Glomerular visceral epithelial cell (primary cell): ENCODE data around the gene SPRR2D.
"Not testable (repeated sequence)": the region's sequence is repeated elsewhere in the genome, so short reads cannot be mapped to it uniquely, and the experiment has no call there.

Experiments used
- DNase-seq: peaks from one replicate; pipeline ENCODE4 v3.0.0-alpha.2; 2016; ENCODE audit errors: extremely low spot score

Gene SPRR2D

GRCh38 chr1:153040950-153041631, at the start of gene SPRR2D:
TSS of gene SPRR2D (minus strand) at chr1:153041120. CDS start at chr1:153040346, 774 bp downstream.
- DNase-seq = no peak

- DNase-seq = no peak
These were observed 46.7 kb upstream of the SPRR2D start for GRCh38 chr1:153087652-153088051.

- DNase-seq = no peak
These were observed 40.8 kb upstream of the SPRR2D start for GRCh38 chr1:153081736-153082135.

- no peak for DNase-seq
These were observed 32.1 kb upstream of the SPRR2D start for GRCh38 chr1:153072806-153073726.

GRCh38 chr1:153071511-153071910, 30.6 kb upstream of the SPRR2D start, which contains the start of gene SPRR2B:
TSS of gene SPRR2B (minus strand) at chr1:153071611. CDS start at chr1:153070839, 772 bp downstream.
- DNase-seq = no peak

- DNase-seq = no peak
These were observed 29.3 kb upstream of the SPRR2D start for GRCh38 chr1:153070243-153070642.

GRCh38 chr1:153058826-153059784, 18.2 kb upstream of the SPRR2D start:
- DNase-seq = no peak

- no peak for DNase-seq
These were observed 17.2 kb upstream of the SPRR2D start for GRCh38 chr1:153058154-153058553.

- DNase-seq = no peak
These were observed 16.5 kb upstream of the SPRR2D start, which contains the start of gene SPRR2A for GRCh38 chr1:153057375-153057774. TSS of gene SPRR2A (minus strand) at chr1:153057512. CDS start at chr1:153056735, 777 bp downstream.

GRCh38 chr1:153056111-153056510, 15.2 kb upstream of the SPRR2D start:
- not testable (repeated sequence) for DNase-seq

GRCh38 chr1:153049211-153049610, 8.3 kb upstream of the SPRR2D start:
- no peak for DNase-seq

- no peak for DNase-seq
These were observed 5.7 kb downstream of the SPRR2D start for GRCh38 chr1:153035211-153035610.

- DNase-seq = peak; percentile 24
These were observed 8.1 kb downstream of the SPRR2D start for GRCh38 chr1:153032677-153033308.

- DNase-seq = no peak
These were observed 8.8 kb downstream of the SPRR2D start for GRCh38 chr1:153032073-153032472.

GRCh38 chr1:153030895-153031294, 10.0 kb downstream of the SPRR2D start, which contains the start of gene SPRR1B:
TSS of gene SPRR1B (plus strand) at chr1:153031203. CDS start at chr1:153032346, 1,143 bp downstream.
- no peak for DNase-seq

GRCh38 chr1:153028766-153029165, 12.2 kb downstream of the SPRR2D start:
- no peak for DNase-seq

GRCh38 chr1:153025797-153026196, 15.1 kb downstream of the SPRR2D start:
- DNase-seq = no peak

- no peak for DNase-seq
These were observed 16.5 kb downstream of the SPRR2D start for GRCh38 chr1:153024413-153024812.

GRCh38 chr1:153023109-153023508, 17.8 kb downstream of the SPRR2D start:
- no peak for DNase-seq

GRCh38 chr1:153022340-153022739, 18.6 kb downstream of the SPRR2D start:
- DNase-seq = not testable (repeated sequence)

- DNase-seq = not testable (repeated sequence)
These were observed 19.1 kb downstream of the SPRR2D start for GRCh38 chr1:153021829-153022228.
